ENCODE results near the gene DVL3. TPM values are rescaled to one million over a fixed set of nuclear protein-coding genes. Genes with fewer than 3 reads are reported as not detected.
A peak's percentile ranks its signal among the peaks of the same experiment; 100 is the strongest.

The DVL3 gene
- total and polyA plus RNA-seq, 2 experiments from 2014 or later: 25.6 to 55.5 TPM

- TF ChIP-seq CREB1 (CRISPR knock-in tag; IDR thresholded peaks at IDR 0.05; ENCODE audit: low read depth): no peak
Observed at GRCh38 chr3:184129012-184129411, 26.2 kb upstream of the DVL3 start (continued).

GRCh38 chr3:184132945-184133344, 22.2 kb upstream of the DVL3 start:
- no peaks in the 10 kb centered on the region for H3K9me2 ChIP-seq (ENCODE audit: insufficient read depth)
- peaks cover 18% of the 10 kb centered on the region for H3K27me3 Mint-ChIP-seq (ENCODE audit: insufficient read depth, low read depth, poor library complexity)

More at GRCh38 chr3:184132945-184133344, 22.2 kb upstream of the DVL3 start:
- Mint-ChIP-seq H3K4me1 (peaks cover 22% of the 10 kb centered on the region), H3K36me3 (ENCODE audit: low read depth) (peaks cover 5% of the 10 kb centered on the region; the same call in 1 of the 3 replicates), H3K4me3 (no peak overlapping the region), H3K9me3 (no peaks in the 10 kb centered on the region), H3K27ac (no peak overlapping the region)
- TF ChIP-seq, protein P1, sequence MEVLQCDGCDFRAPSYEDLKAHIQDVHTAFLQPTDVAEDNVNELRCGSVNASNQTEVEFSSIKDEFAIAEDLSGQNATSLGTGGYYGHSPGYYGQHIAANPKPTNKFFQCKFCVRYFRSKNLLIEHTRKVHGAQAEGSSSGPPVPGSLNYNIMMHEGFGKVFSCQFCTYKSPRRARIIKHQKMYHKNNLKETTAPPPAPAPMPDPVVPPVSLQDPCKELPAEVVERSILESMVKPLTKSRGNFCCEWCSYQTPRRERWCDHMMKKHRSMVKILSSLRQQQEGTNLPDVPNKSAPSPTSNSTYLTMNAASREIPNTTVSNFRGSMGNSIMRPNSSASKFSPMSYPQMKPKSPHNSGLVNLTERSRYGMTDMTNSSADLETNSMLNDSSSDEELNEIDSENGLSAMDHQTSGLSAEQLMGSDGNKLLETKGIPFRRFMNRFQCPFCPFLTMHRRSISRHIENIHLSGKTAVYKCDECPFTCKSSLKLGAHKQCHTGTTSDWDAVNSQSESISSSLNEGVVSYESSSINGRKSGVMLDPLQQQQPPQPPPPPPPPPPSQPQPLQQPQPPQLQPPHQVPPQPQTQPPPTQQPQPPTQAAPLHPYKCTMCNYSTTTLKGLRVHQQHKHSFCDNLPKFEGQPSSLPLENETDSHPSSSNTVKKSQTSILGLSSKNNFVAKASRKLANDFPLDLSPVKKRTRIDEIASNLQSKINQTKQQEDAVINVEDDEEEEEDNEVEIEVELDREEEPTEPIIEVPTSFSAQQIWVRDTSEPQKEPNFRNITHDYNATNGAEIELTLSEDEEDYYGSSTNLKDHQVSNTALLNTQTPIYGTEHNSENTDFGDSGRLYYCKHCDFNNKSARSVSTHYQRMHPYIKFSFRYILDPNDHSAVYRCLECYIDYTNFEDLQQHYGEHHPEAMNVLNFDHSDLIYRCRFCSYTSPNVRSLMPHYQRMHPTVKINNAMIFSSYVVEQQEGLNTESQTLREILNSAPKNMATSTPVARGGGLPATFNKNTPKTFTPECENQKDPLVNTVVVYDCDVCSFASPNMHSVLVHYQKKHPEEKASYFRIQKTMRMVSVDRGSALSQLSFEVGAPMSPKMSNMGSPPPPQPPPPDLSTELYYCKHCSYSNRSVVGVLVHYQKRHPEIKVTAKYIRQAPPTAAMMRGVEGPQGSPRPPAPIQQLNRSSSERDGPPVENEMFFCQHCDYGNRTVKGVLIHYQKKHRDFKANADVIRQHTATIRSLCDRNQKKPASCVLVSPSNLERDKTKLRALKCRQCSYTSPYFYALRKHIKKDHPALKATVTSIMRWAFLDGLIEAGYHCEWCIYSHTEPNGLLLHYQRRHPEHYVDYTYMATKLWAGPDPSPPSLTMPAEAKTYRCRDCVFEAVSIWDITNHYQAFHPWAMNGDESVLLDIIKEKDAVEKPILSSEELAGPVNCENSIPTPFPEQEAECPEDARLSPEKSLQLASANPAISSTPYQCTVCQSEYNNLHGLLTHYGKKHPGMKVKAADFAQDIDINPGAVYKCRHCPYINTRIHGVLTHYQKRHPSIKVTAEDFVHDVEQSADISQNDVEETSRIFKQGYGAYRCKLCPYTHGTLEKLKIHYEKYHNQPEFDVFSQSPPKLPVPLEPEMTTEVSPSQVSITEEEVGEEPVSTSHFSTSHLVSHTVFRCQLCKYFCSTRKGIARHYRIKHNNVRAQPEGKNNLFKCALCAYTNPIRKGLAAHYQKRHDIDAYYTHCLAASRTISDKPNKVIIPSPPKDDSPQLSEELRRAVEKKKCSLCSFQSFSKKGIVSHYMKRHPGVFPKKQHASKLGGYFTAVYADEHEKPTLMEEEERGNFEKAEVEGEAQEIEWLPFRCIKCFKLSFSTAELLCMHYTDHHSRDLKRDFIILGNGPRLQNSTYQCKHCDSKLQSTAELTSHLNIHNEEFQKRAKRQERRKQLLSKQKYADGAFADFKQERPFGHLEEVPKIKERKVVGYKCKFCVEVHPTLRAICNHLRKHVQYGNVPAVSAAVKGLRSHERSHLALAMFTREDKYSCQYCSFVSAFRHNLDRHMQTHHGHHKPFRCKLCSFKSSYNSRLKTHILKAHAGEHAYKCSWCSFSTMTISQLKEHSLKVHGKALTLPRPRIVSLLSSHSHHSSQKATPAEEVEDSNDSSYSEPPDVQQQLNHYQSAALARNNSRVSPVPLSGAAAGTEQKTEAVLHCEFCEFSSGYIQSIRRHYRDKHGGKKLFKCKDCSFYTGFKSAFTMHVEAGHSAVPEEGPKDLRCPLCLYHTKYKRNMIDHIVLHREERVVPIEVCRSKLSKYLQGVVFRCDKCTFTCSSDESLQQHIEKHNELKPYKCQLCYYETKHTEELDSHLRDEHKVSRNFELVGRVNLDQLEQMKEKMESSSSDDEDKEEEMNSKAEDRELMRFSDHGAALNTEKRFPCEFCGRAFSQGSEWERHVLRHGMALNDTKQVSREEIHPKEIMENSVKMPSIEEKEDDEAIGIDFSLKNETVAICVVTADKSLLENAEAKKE (CRISPR knock-in tag; IDR thresholded peaks at IDR 0.05): no peak
- TF ChIP-seq, protein P2, sequence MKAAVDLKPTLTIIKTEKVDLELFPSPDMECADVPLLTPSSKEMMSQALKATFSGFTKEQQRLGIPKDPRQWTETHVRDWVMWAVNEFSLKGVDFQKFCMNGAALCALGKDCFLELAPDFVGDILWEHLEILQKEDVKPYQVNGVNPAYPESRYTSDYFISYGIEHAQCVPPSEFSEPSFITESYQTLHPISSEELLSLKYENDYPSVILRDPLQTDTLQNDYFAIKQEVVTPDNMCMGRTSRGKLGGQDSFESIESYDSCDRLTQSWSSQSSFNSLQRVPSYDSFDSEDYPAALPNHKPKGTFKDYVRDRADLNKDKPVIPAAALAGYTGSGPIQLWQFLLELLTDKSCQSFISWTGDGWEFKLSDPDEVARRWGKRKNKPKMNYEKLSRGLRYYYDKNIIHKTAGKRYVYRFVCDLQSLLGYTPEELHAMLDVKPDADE (IDR thresholded peaks at IDR 0.05): no peak
- TF ChIP-seq NANOG (IDR thresholded peaks at IDR 0.05; ENCODE audit: borderline replicate concordance): no peak
- TF ChIP-seq STAT1 (IDR thresholded peaks at IDR 0.05; ENCODE audit: unreplicated experiment): no peak
- TF ChIP-seq POLR2AphosphoS5 (IDR thresholded peaks at IDR 0.05; ENCODE audit: low read depth): no peak
- no peak for TF ChIP-seq ZNF114 (CRISPR knock-in tag; IDR thresholded peaks at IDR 0.05)
- H2AFZ ChIP-seq: no peak overlapping the region
- ATAC-seq (no peak), DNase-seq (ENCODE audit: low spot score) (no peak)
- H3K27ac ChIP-seq (ENCODE audit: low read depth): no peak overlapping the region
- H3K4me3 ChIP-seq: no peak overlapping the region
- H3K4me1 ChIP-seq (ENCODE audit: insufficient read depth): peaks cover 7% of the 10 kb centered on the region; the same call in 1 of the 2 replicates
- peaks cover 31% of the 10 kb centered on the region for H3K79me2 ChIP-seq (replicated peaks; ENCODE audit: insufficient read depth)
- H3F3A ChIP-seq (replicated peaks; ENCODE audit: low read depth): peaks cover 7% of the 10 kb centered on the region; the same call in 1 of the 2 replicates
- H3K4me2 ChIP-seq: peak overlapping the region; percentile 100
- H4K20me1 ChIP-seq (replicated peaks; ENCODE audit: insufficient read depth): no peaks in the 10 kb centered on the region; the same call in 1 of the 2 replicates
- 0 out of 2 replicates have a peak, but pooled peaks cover 5% of the 10 kb centered on the region for H3K36me3 ChIP-seq (ENCODE audit: insufficient read depth)
- no peaks in the 10 kb centered on the region for H3K27me3 ChIP-seq (ENCODE audit: insufficient read depth)
